Lung (tissue), 12 donors: ENCODE data around the gene PRF1. TPM values are rescaled to one million over a fixed set of nuclear protein-coding genes. Genes with fewer than 3 reads are reported as not detected.

ENCODE experiments used
- ATAC-seq: fragments of 200-7000 bp; cut with Tn5 transposase; one replicate; pipeline ENCODE4 v1.9.1; 2020; ENCODE audit warnings: moderate number of reproducible peaks; ENCODE audit not compliant: insufficient read depth, low FRiP score
- DNase-seq, 3 donors: peaks; one replicate each; pipeline ENCODE4 v3.0.0-alpha.2; 2013 to 2017
- H3K27ac ChIP-seq, 2 donors: one replicate each; pipeline ENCODE4 v1.5.1; 2013; ENCODE audit warnings: mild to moderate bottlenecking in 2 of 2, moderate library complexity in 2 of 2, control low read depth in 1 of 2, inconsistent platforms in 1 of 2, low read depth in 1 of 2, low read length in 1 of 2
- H3K27me3 ChIP-seq, 3 donors: one replicate each; pipeline ENCODE4 v1.5.1; 2013; ENCODE audit warnings: low read length in 2 of 3; ENCODE audit not compliant: control insufficient read depth in 3 of 3, insufficient read depth in 3 of 3
- H3K36me3 ChIP-seq, 4 donors: one replicate each; pipeline ENCODE4 v1.5.1; 2013; ENCODE audit warnings: low read length in 4 of 4, mild to moderate bottlenecking in 1 of 4, moderate library complexity in 1 of 4; ENCODE audit not compliant: control insufficient read depth in 4 of 4, insufficient read depth in 4 of 4
- H3K4me1 ChIP-seq, 5 donors: one replicate each; pipeline ENCODE4 v1.5.1; 2013; ENCODE audit warnings: low read length in 5 of 5, mild to moderate bottlenecking in 2 of 5, moderate library complexity in 1 of 5; ENCODE audit not compliant: control insufficient read depth in 5 of 5, insufficient read depth in 5 of 5
- H3K4me3 ChIP-seq: one replicate; pipeline ENCODE4 v1.5.1; 2013; ENCODE audit warnings: mild to moderate bottlenecking, control low read depth, moderate library complexity
- H3K9ac ChIP-seq, 2 donors: one replicate each; pipeline ENCODE4 v1.5.1; 2013; ENCODE audit warnings: low read length in 2 of 2, control low read depth in 1 of 2; ENCODE audit not compliant: insufficient read depth in 1 of 2
- H3K9me3 ChIP-seq, 4 donors: one replicate each; pipeline ENCODE4 v1.5.1; 2013; ENCODE audit warnings: low read length in 3 of 4, mild to moderate bottlenecking in 1 of 4, moderate library complexity in 1 of 4; ENCODE audit not compliant: control insufficient read depth in 4 of 4, insufficient read depth in 3 of 4
- WGBS, 2 donors: extraction: QIAGEN DNeasy Blood & Tissue Kit; methylation state at CpG; one replicate each; pipeline ENCODE4 v1.1.7; 2013; 5-methylcytosine and 5-hydroxymethylcytosine counted together
- polyA plus RNA-seq, 2 donors: library from polyadenylated mRNA; stranded (reverse); fragments of 200-250 nt; gene quantifications; one replicate each; pipeline ENCODE4 v1.2.1, GENCODE V29; 2013
- total RNA-seq, 2 donors: library from RNA; depleted of rRNA in 1 of 2; stranded (reverse); fragments of >200 nt in 1 of 2; gene quantifications; one replicate each; pipeline ENCODE4 v1.2.1, GENCODE V29; 2014 to 2021
- TF ChIP-seq, protein P1 (sequence below): IDR thresholded peaks from 2 replicates; pipeline ENCODE4 v1.5.1; 2012; ENCODE audit warnings: mild to moderate bottlenecking; ENCODE audit errors: control extremely low read depth, extremely low read depth
- donor health status: control.
- donor health status: control.
- donor health status: Bipolar disorder and iron deficiency.
- donor health status: healthy.
- donor health status: DM: yes; HTN: yes; CAD: no.

PRF1 gene
- total and polyA plus RNA-seq, 4 donors = 3.2 to 11.5 (median 7.3) TPM

DNA sequence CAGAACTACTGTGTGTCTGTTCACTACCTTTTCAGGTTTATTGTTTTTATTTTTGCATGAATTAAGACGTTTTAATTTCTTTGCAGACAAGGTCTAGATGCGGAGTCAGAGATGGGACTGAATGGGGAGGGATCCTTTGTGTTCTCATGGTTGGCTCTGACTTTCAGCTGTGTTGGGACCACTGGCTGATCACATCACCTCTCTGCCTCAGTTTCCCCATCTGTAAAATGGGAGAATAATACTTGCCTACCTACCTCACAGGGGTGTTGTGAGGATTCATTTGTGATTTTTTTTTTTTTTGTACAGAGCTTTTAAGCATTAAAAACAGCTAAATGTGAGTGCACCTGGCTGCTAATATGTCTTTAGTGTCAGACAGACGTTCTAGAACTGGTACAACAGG lies 34.4 kb downstream of the PRF1 start:
- Histone ChIP-seq H3K9me3 (no peaks in the 10 kb centered on the region), H3K4me1 (peaks cover 0 to 4% (median 0%) of the 10 kb centered on the region in 5 donors), H3K27me3 (no peaks in the 10 kb centered on the region), H3K27ac (no peak overlapping the region), H3K9ac (no peak overlapping the region), H3K36me3 (peaks cover 0 to 19% (median 2%) of the 10 kb centered on the region in 4 donors), H3K4me3 (no peak overlapping the region)
- DNase-seq = no peak
- 91 to 94% methylated on average over 3 of the region's 3 CpGs for WGBS, 2 donors
- ATAC-seq = no peak
- TF ChIP-seq, protein P1, sequence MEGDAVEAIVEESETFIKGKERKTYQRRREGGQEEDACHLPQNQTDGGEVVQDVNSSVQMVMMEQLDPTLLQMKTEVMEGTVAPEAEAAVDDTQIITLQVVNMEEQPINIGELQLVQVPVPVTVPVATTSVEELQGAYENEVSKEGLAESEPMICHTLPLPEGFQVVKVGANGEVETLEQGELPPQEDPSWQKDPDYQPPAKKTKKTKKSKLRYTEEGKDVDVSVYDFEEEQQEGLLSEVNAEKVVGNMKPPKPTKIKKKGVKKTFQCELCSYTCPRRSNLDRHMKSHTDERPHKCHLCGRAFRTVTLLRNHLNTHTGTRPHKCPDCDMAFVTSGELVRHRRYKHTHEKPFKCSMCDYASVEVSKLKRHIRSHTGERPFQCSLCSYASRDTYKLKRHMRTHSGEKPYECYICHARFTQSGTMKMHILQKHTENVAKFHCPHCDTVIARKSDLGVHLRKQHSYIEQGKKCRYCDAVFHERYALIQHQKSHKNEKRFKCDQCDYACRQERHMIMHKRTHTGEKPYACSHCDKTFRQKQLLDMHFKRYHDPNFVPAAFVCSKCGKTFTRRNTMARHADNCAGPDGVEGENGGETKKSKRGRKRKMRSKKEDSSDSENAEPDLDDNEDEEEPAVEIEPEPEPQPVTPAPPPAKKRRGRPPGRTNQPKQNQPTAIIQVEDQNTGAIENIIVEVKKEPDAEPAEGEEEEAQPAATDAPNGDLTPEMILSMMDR = no peak

DNA sequence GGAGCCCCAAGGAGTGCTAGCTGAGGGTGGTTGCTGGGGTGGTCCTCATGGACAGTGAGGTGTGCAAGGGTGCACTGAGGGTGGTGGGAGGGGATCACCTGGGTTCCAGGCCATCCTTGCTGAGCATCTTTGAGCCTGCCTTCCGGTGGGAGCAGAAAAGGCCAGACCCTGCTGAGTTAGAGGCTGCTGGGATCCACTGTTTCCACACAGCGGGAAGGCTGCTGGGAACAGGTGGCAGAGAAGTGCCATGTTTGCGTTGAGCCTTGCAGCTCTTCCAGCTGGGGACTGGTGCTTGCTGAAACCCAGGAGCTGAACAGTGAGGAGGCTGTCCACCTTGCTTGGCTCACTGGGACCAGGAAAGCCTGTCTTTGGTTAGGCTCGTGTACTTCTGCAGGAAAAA lies 34.9 kb downstream of the PRF1 start:
- ATAC-seq = no peak
- WGBS, 2 donors = 77 to 84% methylated on average over 4 of the region's 4 CpGs
- H3K9me3 ChIP-seq = no peaks in the 10 kb centered on the region
- TF ChIP-seq, protein P1 = no peak
- H3K36me3 ChIP-seq = peaks cover 0 to 19% (median 2%) of the 10 kb centered on the region in 4 donors
- H3K4me1 ChIP-seq = peaks cover 0 to 9% (median 4%) of the 10 kb centered on the region in 5 donors
- H3K27me3 ChIP-seq = no peaks in the 10 kb centered on the region
- no peak overlapping the region for H3K9ac ChIP-seq
- no peak for DNase-seq
- H3K27ac ChIP-seq = no peak overlapping the region
- H3K4me3 ChIP-seq = no peak overlapping the region

DNA sequence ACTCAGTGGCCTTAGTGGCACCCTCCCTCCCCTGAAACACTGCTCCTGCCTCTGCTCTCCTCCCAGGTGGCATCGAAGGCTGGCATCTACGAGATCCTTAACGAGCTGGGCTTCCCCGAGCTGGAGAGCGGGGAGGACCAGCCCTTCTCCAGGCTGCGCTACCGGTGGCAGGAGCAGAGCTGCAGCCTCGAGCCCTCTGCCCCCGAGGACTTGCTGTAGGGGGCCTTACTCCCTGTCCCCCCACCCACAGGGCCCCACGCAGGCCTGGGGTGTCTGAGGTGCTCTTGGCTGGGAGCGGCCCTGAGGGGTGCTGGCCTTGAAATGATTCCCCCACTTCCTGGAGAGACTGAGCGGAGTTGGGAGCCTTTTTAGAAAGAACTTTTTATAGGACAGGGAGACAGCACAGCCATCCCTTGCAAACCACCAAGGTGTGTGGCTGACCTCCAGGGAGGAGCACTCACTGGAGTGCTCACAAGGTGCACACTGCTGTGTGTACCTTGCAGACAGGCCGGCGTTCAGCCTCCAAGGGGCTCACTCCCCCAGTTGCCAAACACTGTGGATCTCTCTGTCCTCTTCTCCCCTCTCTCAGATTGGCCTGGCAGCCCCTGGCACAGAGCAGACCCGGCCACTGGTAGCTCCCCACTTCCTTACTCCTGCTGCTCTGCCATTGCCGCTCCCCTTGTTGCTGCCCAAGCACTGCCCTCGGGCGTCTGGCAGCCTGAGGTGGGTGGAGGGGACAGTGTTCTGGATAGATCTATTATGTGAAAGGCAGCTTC lies 35.8 kb downstream of the PRF1 start:
- H3K4me3 ChIP-seq = no peak overlapping the region
- ATAC-seq (no peak), DNase-seq (no peak)
- H3K9me3 ChIP-seq = no peaks in the 10 kb centered on the region
- 82 to 93% methylated on average over 18 of the region's 18 CpGs for WGBS, 2 donors
- TF ChIP-seq, protein P1 = no peak
- H3K27ac ChIP-seq = no peak overlapping the region
- peaks cover 0 to 19% (median 2%) of the 10 kb centered on the region in 4 donors for H3K36me3 ChIP-seq
- H3K4me1 ChIP-seq = peaks cover 0 to 18% (median 13%) of the 10 kb centered on the region in 5 donors
- no peak overlapping the region for H3K9ac ChIP-seq
- H3K27me3 ChIP-seq = no peaks in the 10 kb centered on the region
